ENCODE data around the gene SGSH.
"Not testable (repeated sequence)": the region's sequence is repeated elsewhere in the genome, so short reads cannot be mapped to it uniquely, and the experiment has no call there.

SGSH gene

GRCh38 chr17:80220054-80220735, at the start of gene SGSH, which contains the start of gene SLC26A11:
Gene SGSH, minus strand, starts transcription at chr17:80220333. Its CDS starts 20 bp downstream, at chr17:80220313.
Gene SLC26A11, plus strand, starts transcription at chr17:80220427. Its CDS starts 1,134 bp downstream, at chr17:80221561.
- peak within 1 kb of the TSS; percentile 72 for H3K4me3 ChIP-seq (ENCODE audit: low read depth, low read length)

DNA sequence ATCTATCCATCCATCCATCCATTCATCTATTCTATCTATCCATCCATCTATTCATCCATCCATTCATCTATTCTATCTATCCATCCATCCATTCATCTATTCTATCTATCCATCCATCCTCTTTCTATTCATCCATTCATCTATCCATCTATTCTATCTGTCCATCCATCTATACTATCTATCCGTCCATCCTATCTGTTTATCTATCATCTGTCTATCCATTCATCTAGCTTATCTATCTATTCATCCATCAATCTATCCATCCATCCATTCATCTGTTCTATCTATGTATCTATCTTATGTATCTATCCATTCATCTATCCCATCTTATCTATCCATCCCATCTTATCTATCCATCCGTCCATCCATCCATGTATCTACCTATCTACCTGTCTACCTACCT, 49.3 kb upstream of the SGSH start:
- H3K4me3 ChIP-seq (ENCODE audit: low read depth, low read length) = no peak overlapping the region

DNA sequence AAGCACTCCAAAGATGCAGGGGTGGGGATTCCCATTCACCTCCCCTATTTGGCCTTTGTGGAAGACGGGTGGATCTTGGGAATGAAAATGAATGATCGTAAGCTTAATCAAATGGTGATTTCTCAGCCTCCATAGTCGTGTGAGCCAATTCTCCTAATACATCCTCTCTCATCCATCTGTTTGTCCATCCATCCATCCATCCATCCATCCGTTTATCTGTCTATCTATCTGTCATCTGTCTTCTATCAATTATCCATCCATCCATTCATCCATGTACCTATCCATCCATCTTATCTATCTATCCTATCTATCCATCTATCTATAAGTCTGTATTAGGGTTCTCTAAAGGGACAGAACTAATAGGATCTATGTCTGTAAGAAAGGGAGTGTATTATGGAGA, 48.3 kb upstream of the SGSH start:
- H3K4me3 ChIP-seq (ENCODE audit: low read depth, low read length) = no peak overlapping the region

DNA sequence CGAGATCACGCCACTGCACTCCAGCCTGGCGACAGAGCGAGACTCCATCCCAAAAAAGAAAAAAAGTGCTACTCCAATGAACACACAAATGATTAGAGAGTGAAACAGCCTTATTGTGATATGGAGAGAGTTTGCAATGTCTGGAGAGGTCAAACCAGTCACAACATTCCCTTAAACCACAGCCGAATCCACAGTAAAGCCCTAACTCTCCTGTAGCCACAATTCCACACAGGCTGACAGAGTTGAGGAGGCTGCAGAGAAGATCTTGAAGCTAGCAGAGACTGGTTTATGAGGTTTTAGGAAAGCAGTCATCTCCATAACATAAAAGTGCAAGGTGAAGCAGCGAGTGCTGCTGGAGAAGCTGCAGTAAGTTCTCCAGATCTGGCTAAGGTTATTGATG, 47.3 kb upstream of the SGSH start:
- no peak overlapping the region for H3K4me3 ChIP-seq (ENCODE audit: low read depth, low read length)

DNA sequence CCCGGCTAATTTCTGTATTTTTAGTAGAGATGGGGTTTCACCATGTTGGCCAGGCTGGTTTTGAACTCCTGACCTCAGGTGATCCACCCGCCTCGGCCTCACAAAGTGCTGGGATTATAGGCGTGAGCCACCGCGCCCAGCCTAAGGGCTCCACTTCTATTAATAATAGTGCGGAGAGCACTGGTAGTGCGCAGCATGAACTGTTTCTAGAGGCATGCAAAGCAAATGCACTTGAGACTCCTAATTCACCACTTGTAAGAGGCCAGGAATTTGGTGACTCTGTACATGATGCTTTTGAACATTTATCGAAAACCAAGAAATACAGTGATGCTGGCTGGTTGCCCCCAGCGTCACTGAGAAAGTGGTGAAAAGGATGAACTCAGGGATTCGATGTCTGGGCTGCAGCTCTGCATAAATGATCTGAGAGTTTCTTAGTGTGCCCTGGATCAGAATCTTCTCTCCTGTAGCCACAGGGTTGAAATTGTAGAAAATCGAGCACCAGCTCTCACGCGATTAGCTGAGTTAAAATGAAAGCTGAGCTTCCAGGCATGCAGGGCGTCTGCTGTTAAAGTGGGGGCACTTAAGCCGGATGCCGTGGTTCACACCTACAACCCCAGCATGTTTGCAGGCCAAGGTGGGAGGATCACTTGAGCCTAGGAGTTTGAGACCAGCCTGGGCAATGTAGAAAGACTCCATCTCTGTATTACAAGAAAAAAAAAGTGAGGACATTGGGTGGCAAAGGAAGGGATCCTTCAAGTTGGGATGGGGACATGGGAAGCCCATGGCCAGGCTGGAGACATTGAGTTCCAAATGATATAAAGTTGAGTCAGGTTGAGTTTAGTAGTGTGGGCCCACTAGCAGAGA, 45.3 kb upstream of the SGSH start:
- H3K4me3 ChIP-seq (ENCODE audit: low read depth, low read length) = no peak overlapping the region

DNA sequence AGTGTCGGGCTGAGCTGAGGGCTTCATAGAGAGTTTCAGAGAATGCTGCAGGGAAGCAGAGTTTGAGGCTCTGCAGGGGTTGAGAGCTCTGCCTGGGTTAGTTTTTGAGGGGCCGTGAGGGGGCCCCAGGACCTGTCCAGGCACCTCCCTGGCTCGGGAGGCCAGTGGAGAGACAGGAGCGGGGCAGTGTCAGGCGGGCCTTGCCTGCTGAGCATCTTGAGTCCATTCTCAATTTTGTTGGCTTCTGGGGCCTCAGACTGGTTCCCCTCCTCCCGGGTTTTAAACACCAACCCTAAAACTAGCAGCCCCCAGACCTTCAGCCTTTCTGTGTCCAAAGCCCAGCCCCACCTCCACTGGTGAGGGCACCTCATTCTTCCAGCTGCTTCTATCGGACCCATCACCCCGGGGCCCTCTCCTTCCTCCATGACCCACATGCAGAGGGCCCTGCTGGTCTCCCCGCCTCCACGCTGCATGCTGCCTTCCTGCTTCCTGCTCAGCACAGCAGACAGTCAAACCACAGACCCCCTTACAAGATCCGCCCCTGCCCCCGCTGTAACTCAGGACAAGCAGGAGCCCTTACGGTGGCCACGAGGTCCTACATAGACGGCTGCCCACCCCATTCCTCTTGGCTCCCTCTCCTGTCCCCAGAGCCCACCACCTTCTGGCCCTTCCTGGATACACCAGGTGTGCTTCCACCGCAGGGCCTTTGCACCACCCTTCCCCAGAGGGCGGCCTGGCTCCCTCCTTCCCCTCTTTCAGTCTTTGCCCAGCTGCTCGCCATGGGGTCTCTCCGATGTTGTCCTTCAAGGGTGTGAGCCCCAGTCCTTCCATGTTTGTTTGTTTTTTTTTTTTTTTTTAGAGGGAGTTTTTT, 44.3 kb upstream of the SGSH start:
- no peak overlapping the region for H3K4me3 ChIP-seq (ENCODE audit: low read depth, low read length)

DNA sequence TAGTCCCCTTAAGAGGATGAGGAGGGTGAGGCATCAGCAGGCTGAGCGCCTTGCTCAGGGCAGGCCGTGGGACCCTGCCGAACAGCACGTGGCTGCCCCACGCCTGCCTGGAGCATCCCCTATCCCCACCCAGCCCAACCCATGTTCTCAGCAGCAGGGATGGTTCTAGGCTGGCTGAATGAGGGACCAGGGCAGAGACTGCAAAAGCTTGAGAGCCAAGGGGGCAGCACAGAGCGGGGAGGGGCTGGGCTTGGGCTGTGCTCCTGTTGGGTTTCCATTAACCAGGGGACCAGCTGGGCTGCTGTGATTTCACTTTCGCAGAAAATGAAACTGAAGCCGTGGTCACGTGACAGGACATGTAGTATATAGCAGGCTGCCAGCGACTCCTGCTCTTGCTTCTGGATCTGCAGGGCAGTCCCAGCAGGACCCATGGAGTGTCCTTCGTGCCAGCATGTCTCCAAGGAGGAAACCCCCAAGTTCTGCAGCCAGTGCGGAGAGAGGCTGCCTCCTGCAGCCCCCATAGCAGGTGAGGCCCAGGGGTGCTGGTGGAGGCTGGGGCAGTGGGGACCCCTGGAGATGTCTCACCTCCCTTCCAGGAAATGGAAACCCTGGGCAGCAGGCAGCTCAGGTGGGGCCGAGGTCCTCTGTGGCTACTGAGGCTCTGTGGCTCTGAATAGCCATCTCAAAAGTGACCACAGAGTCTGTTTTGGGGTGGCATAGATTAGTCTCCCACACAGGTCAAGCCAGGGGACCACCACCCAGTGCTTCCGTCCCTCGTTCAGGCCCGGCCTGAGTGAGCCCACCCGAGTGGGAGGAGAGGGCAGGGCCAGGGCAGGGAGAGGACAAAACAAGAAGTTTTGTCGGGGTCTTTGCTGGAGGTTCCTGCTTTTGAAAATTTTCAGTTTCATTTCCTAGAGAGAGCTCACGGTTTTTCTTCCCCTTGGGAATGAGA, 43.4 kb upstream of the SGSH start:
- H3K4me3 ChIP-seq (ENCODE audit: low read depth, low read length) = no peak overlapping the region

DNA sequence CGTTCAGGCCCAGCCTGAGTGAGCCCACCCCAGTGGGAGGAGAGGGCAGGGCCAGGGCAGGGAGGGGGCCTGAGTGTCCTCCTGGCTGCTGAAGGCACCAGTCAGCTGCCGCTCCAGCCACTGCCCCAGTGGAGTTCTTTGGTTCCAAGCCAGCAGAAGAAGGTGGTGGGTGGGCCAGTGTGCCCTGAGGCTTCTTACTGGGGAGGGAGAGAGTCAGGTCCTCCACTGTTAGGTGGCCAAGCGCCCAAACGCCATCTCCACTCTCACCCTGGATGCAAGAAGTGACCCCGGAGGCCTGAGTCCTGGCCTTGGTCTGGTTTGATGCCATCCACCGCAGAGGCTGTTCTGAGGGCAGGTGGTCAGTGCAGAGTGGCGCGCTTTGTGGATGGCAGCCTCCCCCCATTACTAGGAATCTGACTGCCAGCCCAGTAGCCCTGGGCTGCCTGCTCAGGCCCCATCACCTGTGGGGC, 42.7 kb upstream of the SGSH start:
- H3K4me3 ChIP-seq (ENCODE audit: low read depth, low read length) = no peak overlapping the region

DNA sequence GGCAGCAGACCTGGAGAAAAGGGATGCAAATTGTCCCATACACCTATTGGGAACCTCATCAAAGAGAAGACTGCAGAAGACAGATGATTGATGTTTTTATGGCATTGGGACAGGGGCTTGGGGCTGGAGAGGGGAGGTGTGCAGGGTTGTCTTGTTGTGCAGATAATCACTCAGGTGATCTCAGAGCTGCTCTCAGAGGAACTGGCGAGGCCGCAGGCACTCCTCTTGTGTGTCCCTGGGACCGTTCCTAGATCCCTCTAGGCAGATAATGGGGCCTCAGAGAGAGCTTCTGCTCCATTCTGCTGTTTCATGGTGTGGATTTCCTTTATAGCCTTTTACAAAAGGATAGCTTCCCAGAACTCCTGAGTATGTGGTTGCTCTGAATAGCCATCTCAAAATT, 42.2 kb upstream of the SGSH start:
- no peak overlapping the region for H3K4me3 ChIP-seq (ENCODE audit: low read depth, low read length)

DNA sequence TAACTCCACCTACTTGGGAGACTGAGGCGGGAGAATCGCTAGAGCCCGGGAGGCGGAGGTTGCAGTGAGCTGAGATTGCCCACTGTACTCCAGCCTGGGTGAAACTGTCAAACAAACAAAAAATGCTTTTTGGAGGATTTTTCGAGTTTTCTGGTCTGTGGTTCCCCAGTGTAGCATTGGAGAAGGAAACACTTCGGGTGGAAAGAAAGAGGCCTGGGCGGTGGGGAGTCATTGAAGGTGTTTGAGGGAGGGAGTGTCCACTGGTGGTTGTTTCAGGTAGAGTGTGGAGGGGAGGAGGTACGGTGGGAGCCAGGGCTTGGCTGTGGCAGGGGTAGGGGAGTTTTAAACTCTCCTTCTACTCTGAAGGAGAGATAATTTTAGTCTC, 41.8 kb upstream of the SGSH start:
- H3K4me3 ChIP-seq (ENCODE audit: low read depth, low read length) = peak overlapping the region; percentile 70

- H3K4me3 ChIP-seq (ENCODE audit: low read depth, low read length) = peak overlapping the region; percentile 70
These were observed 41.2 kb upstream of the SGSH start for GRCh38 chr17:80261159-80261894.

GRCh38 chr17:80260791-80261158, 40.6 kb upstream of the SGSH start, which contains the start of gene RNF213:
Gene RNF213, plus strand, starts transcription at chr17:80260852. Its CDS starts 2,830 bp downstream, at chr17:80263682.
- peak within 1 kb of the TSS; percentile 70 for H3K4me3 ChIP-seq (ENCODE audit: low read depth, low read length)

DNA sequence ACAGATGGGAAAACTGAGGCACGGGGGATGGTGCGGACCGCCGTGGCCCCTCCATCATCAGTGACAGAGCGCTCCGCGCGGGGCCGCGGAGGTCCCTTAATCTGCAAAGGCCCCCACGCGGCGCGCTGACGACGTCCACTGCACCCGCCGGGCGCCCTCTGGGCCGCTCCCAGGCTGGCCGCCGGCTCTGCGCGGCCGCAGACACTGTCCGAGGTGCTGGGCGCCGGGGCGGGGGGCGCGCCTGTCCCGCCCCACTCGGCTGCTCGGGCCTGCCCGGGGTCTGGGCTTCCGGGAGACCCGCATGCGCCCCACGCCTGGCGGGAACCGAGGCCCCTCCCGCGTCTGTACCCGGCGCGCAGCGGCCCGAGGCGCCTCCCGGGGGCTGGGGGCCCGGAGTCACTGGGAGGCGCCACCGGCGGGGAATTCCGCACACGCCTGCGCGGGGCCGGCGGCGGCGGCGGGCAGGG, 40.0 kb upstream of the SGSH start:
- peak overlapping the region; percentile 20 for H3K4me3 ChIP-seq (ENCODE audit: low read depth, low read length)

- peak overlapping the region; percentile 20 for H3K4me3 ChIP-seq (ENCODE audit: low read depth, low read length)
These were observed 39.4 kb upstream of the SGSH start for GRCh38 chr17:80259457-80260068.

- H3K4me3 ChIP-seq (ENCODE audit: low read depth, low read length) = not testable (repeated sequence)
These were observed 38.2 kb upstream of the SGSH start for GRCh38 chr17:80258296-80258695.

DNA sequence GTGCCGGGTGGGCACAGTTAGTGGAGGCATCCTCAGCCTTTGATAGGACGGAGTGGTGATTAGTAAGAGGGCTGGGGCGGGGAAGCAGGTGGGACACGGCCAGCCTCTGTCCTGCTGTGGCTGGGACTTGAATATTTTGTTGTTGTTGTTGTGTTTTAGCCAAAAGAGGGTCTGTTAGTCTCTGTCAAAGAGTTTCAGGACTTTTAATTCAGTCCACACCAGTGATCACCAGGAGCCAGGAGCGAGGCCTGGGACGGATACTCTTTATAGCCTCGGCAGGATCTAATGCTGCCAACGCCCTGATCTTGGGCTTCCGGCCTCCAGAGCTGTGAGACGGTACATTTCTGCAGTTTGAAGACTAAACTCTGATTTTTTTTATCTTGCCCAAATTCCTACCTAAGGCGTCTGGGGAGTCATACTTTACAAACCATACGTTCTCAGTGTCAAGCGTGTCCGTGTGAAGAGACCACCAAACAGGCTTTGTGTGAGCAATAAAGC, 37.6 kb upstream of the SGSH start:
- no peak overlapping the region for H3K4me3 ChIP-seq (ENCODE audit: low read depth, low read length)

DNA sequence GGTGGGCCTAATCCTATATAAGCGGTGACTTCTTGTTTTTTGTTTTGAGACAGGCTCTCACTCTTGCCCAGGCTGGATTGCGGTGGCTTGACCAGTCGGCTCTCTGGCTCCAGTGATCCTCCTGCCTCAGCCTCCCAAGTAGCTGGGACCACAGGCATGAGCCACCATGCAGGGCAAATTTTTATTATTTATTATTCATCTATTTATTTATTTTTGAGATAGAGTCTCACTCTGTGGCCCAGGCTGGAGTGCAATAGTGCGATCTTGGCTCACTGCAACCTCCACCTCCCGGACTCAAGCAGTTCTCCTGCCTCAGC, 35.9 kb upstream of the SGSH start:
- H3K4me3 ChIP-seq (ENCODE audit: low read depth, low read length) = no peak overlapping the region

DNA sequence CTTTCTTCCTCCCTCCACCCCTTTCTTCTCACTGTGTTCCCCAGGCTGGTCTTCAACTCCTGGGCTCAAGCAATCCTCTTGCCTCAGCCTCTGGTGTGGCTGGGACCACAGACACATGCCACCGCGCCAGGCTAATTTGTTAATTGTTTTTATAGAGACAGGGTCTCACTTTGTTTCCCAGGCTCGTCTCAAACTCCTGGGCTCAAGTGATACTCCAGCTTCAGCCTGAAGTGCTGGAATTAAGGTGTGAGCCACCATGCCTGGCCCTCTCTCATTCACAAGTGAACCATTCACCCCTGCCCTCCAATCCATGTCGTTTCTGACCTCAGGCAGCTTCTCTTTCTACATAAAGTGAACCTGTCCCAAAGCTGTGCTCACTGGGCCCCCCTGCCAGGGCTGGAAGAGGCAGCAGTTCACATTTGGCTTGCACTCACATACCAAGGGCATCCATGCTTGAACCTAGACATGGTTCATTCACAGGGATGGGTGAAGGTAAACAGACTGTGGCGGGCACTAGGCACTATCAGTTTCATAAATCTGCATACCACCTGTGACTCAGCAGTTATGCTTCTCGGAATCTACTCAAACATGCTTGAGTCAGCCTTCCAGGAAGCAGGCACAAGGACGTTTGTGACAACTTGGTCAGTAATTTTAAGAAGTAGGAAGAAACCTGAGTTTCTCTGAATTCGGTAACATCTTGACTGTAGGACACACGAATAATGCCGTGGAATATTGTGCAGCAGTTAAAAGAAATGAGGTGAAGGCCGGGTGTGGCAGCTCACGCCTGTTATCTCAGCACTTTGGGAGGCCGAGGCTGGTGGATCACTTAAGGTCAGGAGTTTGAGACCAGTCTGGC, 34.5 kb upstream of the SGSH start:
- no peak overlapping the region for H3K4me3 ChIP-seq (ENCODE audit: low read depth, low read length)
